Smooth muscle cell (in vitro differentiated cells): ENCODE results near the gene UBE2E1. TPM values are rescaled to one million over a fixed set of nuclear protein-coding genes. Genes with fewer than 3 reads are reported as not detected.

Source experiments
- DNase-seq: peaks from one replicate; lab custom pipeline; 2025; ENCODE audit not compliant: unreplicated experiment; lab: John Stamatoyannopoulos, UW
- H2AFZ ChIP-seq: fragments of 200-600 bp; sonication (generic); 2 replicates; pipeline ENCODE4 v1.6.0; 2016; ENCODE audit warnings: antibody characterized with exemption, low read depth, mild to moderate bottlenecking
- H3F3A ChIP-seq: fragments of 200-600 bp; sonication (generic); 2 replicates; pipeline ENCODE4 v1.6.0; 2017; ENCODE audit warnings: antibody characterized with exemption, low read depth
- H3K27ac ChIP-seq: fragments of 200-600 bp; sonication (generic); 2 replicates; pipeline ENCODE4 v1.5.1; 2016; ENCODE audit warnings: low read depth, mild to moderate bottlenecking
- H3K27me3 ChIP-seq: fragments of 200-600 bp; sonication (generic); 2 replicates; pipeline ENCODE4 v1.6.1; 2016; ENCODE audit warnings: low read depth, mild to moderate bottlenecking
- H3K36me3 ChIP-seq: fragments of 200-600 bp; sonication (generic); 2 replicates; pipeline ENCODE4 v1.5.1; 2016; ENCODE audit warnings: low read depth
- H3K4me1 ChIP-seq: fragments of 200-600 bp; sonication (generic); 2 replicates; pipeline ENCODE4 v1.5.1; 2016; ENCODE audit warnings: low read depth
- H3K4me2 ChIP-seq: fragments of 200-600 bp; sonication (generic); 2 replicates; pipeline ENCODE4 v1.6.0; 2016; ENCODE audit warnings: mild to moderate bottlenecking
- H3K4me3 ChIP-seq: fragments of 200-600 bp; sonication (generic); 2 replicates; pipeline ENCODE4 v1.5.1; 2016; ENCODE audit warnings: mild to moderate bottlenecking
- H3K79me2 ChIP-seq: fragments of 200-600 bp; sonication (generic); 2 replicates; pipeline ENCODE4 v1.6.0; 2016; ENCODE audit warnings: low read depth, mild to moderate bottlenecking
- H3K9ac ChIP-seq: fragments of 200-600 bp; sonication (generic); 2 replicates; pipeline ENCODE4 v1.6.0; 2016; ENCODE audit warnings: low read depth
- H3K9me3 ChIP-seq: fragments of 200-600 bp; sonication (generic); replicated peaks from 2 replicates; pipeline ENCODE4 v1.5.1; 2016; ENCODE audit warnings: low read depth
- H4K20me1 ChIP-seq: fragments of 200-600 bp; sonication (generic); 2 replicates; pipeline ENCODE4 v1.6.0; 2016; ENCODE audit warnings: low read depth
- WGBS: methylation state at CpG from one replicate; pipeline ENCODE4 v1.1.7; 2016; ENCODE audit warnings: low lambda C conversion rate; 5-methylcytosine and 5-hydroxymethylcytosine counted together
- polyA plus RNA-seq: library from polyadenylated mRNA; unstranded; fragments of >200 nt; fragmentation: Nextera tagmentation; extraction: Ambion mirVana; gene quantifications from 2 replicates; pipeline ENCODE4 v1.2.1, GENCODE V29; 2016
- total RNA-seq: library from RNA; depleted of rRNA; stranded (reverse); fragments of >200 nt; gene quantifications from 2 replicates; pipeline ENCODE4 v1.2.3, GENCODE V29; 2014
- TF ChIP-seq, protein P1 (sequence below): fragments of 200-600 bp; sonication (generic); IDR thresholded peaks from 2 replicates; pipeline ENCODE4 v1.5.1; 2017; ENCODE audit warnings: borderline replicate concordance, mild to moderate bottlenecking, antibody characterized with exemption; ENCODE audit not compliant: insufficient read depth, poor library complexity, severe bottlenecking

Gene UBE2E1
- total and polyA plus RNA-seq, 2 experiments from 2014 or later, result 13.3 to 128 TPM

DNA sequence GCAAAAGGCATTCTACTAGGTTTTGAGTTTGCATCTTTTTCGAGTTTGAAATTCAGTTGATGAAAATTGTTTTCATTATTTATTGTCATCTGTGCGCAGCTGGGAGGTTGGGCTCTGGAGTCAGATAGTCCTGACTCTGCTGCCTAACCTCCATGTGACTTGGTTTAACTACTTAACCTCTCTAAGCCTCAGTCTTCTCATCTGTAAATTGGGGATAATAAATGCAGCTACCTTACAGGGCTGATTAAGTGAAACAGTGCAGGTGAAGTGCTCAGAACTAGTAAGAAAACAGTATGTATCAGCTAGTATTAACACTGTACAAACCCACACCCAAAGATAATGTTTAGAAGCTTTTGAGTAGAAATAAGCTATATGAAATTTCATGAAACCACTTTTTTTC is 14.1 kb upstream of the UBE2E1 start:
- TF ChIP-seq, protein P1, sequence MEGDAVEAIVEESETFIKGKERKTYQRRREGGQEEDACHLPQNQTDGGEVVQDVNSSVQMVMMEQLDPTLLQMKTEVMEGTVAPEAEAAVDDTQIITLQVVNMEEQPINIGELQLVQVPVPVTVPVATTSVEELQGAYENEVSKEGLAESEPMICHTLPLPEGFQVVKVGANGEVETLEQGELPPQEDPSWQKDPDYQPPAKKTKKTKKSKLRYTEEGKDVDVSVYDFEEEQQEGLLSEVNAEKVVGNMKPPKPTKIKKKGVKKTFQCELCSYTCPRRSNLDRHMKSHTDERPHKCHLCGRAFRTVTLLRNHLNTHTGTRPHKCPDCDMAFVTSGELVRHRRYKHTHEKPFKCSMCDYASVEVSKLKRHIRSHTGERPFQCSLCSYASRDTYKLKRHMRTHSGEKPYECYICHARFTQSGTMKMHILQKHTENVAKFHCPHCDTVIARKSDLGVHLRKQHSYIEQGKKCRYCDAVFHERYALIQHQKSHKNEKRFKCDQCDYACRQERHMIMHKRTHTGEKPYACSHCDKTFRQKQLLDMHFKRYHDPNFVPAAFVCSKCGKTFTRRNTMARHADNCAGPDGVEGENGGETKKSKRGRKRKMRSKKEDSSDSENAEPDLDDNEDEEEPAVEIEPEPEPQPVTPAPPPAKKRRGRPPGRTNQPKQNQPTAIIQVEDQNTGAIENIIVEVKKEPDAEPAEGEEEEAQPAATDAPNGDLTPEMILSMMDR, result no peak
- H3K36me3 ChIP-seq, result no peaks in the 10 kb centered on the region
- WGBS, result 84% methylated on average over 2 of the region's 2 CpGs

GRCh38 chr3:23793528-23794134 is 12.1 kb upstream of the UBE2E1 start:
- Histone ChIP-seq H4K20me1 (no peaks in the 10 kb centered on the region), H3K27me3 (peaks cover 5% of the 10 kb centered on the region), H3K4me1 (no peaks in the 10 kb centered on the region), H2AFZ (no peak overlapping the region), H3K9ac (no peak overlapping the region), H3K36me3 (no peaks in the 10 kb centered on the region), H3K9me3 (no peaks in the 10 kb centered on the region), H3F3A (no peaks in the 10 kb centered on the region), H3K4me3 (no peak overlapping the region), H3K4me2 (no peak overlapping the region), H3K79me2 (no peaks in the 10 kb centered on the region), H3K27ac (no peak overlapping the region)
- DNase-seq, result no peak
- TF ChIP-seq, protein P1, result no peak
- 90% methylated on average over 4 of the region's 4 CpGs for WGBS

More for the DNA sequence above, 14.1 kb upstream of the UBE2E1 start:
- H3K27me3 ChIP-seq, result peaks cover 5% of the 10 kb centered on the region
- no peaks in the 10 kb centered on the region for H4K20me1 ChIP-seq
- H3K9me3 ChIP-seq, result no peaks in the 10 kb centered on the region
- no peak overlapping the region for H3K9ac ChIP-seq
- no peak overlapping the region for H3K4me2 ChIP-seq
- no peak for DNase-seq
- H2AFZ ChIP-seq, result no peak overlapping the region
- no peaks in the 10 kb centered on the region for H3K4me1 ChIP-seq
- H3K79me2 ChIP-seq, result no peaks in the 10 kb centered on the region
- no peak overlapping the region for H3K27ac ChIP-seq
- H3K4me3 ChIP-seq, result no peak overlapping the region
- H3F3A ChIP-seq, result no peaks in the 10 kb centered on the region

DNA sequence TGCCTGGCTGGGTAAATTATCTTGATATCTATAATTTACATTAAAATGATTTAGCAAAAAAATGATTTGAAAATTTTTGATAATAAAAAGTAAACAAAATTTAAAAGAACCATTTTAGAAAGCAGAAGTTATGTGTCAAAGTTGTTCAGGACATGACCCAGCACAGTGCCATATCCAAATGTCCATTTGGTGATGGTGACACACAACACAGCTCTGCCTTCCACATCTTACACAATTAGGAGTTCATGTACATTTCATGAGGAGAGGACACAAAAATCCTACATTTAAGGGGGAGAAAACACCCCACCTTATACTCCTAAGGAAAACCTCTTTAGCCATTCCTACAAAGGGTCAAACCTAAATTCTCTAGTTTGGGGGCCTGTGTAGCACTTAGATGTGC is 10.7 kb upstream of the UBE2E1 start:
- Histone ChIP-seq H3K4me3 (no peak overlapping the region), H3K36me3 (no peaks in the 10 kb centered on the region), H3K4me2 (no peak overlapping the region), H3K27me3 (peaks cover 5% of the 10 kb centered on the region), H3K79me2 (no peaks in the 10 kb centered on the region), H4K20me1 (no peaks in the 10 kb centered on the region), H3K9me3 (no peaks in the 10 kb centered on the region), H3K9ac (no peak overlapping the region), H3F3A (no peaks in the 10 kb centered on the region), H3K4me1 (peaks cover 6% of the 10 kb centered on the region), H3K27ac (no peak overlapping the region), H2AFZ (no peak overlapping the region)
- TF ChIP-seq, protein P1, result no peak
- no peak for DNase-seq

- Histone ChIP-seq H3K9ac (no peak overlapping the region), H3K9me3 (no peaks in the 10 kb centered on the region), H3F3A (no peaks in the 10 kb centered on the region), H2AFZ (no peak overlapping the region), H3K4me2 (no peak overlapping the region), H3K36me3 (no peaks in the 10 kb centered on the region), H3K27me3 (peaks cover 5% of the 10 kb centered on the region), H3K79me2 (no peaks in the 10 kb centered on the region), H4K20me1 (no peaks in the 10 kb centered on the region), H3K4me3 (no peak overlapping the region), H3K27ac (no peak overlapping the region), H3K4me1 (peaks cover 6% of the 10 kb centered on the region)
- TF ChIP-seq, protein P1, result no peak
- no peak for DNase-seq
- WGBS, result 77% methylated on average over 2 of the region's 2 CpGs
Measured at GRCh38 chr3:23796518-23796917, 9.2 kb upstream of the UBE2E1 start.
